ENCODE measurements around the gene RFX3.

DNA sequence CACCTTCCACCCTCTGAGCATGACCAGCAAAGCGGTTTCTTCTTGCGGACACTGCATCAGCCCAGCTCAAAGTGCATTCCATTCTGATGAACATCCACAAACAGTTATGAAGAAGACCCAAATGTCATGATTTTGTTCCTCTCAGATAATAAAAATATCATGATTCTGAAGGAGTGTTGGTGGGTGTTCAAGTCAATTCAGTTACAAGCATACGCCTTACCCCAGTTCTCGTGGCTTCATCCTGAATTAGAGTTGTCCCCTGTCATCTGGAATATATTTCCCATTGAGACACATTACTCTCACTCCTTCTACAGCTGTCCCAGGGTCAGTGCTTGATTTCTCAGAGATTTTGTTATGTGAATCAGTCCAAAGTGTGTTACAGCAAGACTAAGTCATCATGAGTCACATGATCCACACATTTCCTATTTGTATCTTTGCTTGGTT, 325.4 kb downstream of the RFX3 start:
- TF ChIP-seq, protein P1, sequence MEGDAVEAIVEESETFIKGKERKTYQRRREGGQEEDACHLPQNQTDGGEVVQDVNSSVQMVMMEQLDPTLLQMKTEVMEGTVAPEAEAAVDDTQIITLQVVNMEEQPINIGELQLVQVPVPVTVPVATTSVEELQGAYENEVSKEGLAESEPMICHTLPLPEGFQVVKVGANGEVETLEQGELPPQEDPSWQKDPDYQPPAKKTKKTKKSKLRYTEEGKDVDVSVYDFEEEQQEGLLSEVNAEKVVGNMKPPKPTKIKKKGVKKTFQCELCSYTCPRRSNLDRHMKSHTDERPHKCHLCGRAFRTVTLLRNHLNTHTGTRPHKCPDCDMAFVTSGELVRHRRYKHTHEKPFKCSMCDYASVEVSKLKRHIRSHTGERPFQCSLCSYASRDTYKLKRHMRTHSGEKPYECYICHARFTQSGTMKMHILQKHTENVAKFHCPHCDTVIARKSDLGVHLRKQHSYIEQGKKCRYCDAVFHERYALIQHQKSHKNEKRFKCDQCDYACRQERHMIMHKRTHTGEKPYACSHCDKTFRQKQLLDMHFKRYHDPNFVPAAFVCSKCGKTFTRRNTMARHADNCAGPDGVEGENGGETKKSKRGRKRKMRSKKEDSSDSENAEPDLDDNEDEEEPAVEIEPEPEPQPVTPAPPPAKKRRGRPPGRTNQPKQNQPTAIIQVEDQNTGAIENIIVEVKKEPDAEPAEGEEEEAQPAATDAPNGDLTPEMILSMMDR (IDR thresholded peaks at IDR 0.05): no peak
- TF ChIP-seq POLR2A (IDR thresholded peaks at IDR 0.05): no peak

Measured in adrenal gland (tissue), 5 donors.